GM12872 (cell line): ENCODE data around the gene RGS6.

Experiments
- TF ChIP-seq, protein P1 (sequence below): IDR thresholded peaks from 3 replicates; pipeline ENCODE4 v1.5.1; 2011; ENCODE audit warnings: low read depth, mild to moderate bottlenecking, low read length, moderate library complexity; ENCODE audit not compliant: insufficient read depth

Gene RGS6

DNA sequence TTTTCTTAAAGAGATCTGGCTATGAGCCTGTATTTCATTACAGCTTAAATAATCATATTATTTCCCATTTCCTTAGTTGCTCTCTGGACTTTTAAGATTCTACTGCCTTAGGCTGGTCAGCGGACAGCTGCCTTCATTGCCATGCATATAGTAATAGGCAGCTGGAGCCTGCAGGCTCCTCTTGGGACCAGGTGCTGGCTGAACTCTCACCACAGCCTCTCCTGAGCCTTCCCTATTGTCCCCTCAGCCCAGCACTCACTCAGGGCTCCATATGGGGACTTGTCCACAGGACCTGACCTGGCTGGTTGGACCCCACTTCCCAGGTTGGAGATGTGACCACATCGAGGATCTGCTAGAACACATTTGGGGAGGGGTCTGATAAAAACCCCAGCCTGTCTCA, 556.3 kb downstream of the RGS6 start:
- TF ChIP-seq, protein P1, sequence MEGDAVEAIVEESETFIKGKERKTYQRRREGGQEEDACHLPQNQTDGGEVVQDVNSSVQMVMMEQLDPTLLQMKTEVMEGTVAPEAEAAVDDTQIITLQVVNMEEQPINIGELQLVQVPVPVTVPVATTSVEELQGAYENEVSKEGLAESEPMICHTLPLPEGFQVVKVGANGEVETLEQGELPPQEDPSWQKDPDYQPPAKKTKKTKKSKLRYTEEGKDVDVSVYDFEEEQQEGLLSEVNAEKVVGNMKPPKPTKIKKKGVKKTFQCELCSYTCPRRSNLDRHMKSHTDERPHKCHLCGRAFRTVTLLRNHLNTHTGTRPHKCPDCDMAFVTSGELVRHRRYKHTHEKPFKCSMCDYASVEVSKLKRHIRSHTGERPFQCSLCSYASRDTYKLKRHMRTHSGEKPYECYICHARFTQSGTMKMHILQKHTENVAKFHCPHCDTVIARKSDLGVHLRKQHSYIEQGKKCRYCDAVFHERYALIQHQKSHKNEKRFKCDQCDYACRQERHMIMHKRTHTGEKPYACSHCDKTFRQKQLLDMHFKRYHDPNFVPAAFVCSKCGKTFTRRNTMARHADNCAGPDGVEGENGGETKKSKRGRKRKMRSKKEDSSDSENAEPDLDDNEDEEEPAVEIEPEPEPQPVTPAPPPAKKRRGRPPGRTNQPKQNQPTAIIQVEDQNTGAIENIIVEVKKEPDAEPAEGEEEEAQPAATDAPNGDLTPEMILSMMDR = no peak

DNA sequence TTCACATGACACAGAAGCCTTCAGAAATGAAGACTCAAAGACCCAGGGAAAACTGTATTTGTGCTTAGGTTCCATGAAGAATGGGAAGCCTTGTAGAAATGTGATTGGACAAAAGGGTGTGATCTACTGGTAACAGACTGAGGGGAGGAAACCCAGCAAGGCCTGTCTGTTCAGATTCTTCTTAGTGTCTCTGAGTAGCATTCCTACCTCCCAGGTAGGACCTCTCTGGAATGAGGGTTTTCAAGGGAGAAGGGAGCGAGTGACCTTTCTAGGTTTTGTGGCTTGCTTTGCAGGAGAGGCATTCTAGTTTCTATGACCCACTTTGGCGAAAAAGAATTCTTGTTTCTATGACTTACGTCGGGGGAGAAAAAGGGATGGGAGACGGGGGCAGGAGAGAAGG, 560.0 kb downstream of the RGS6 start:
- TF ChIP-seq, protein P1 = no peak

DNA sequence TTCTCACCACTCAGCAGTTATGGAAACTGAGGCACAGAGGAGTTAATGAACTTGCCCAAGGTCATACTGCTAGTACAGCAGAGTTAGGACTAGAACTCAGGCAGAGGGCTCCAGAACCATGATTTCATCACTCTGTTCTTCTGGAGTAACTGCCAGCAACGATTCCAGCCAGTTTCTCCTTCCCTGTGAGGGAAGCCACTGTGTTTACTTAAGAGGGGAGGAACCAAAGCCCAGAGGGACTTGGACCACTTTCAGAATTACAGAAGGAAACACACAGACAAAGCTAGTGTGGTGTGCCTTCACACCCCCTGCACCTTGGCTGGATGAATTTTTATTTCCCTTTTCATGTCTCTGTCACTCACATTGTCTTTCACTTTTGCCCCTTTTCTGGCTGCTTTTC, 563.4 kb downstream of the RGS6 start:
- TF ChIP-seq, protein P1 = no peak

DNA sequence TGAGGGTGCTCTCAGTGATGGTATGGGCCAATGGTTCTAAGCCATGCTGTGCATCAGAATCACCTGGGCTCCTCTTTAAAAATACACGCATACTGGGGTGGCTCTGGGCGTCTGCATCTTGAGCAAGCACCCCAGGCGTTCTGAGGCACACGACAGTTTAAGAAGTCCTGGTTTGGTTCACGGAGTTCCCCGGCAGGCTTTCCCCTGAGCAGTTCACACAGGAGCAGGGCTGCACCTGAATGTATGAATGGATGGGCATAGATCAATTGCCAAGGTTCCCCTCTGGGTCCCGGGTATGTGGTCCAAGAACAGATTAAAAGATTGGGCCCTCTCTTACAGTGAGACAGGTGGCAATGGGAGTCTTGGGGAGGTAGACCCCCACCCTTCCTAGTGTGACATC, 566.4 kb downstream of the RGS6 start:
- TF ChIP-seq, protein P1 = no peak

DNA sequence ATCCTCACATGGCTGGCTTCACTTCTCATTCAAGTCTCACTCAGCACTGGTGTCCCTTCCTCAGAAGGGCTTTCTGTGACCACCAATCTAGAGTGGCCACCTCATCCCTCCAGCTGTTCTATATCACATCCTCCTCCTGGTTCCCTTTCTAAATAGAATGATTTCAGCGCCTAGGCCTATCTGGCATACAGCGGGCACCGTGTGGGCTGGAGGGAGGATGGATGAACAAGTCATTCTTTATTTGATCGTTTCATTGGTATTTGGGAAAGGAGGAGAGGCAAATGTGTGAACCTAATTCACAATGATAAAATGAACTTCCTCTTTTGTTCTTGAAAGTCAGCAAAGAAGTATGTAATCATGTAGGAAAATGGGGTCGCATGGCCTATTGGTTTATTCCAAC, 567.5 kb downstream of the RGS6 start:
- TF ChIP-seq, protein P1 = no peak

DNA sequence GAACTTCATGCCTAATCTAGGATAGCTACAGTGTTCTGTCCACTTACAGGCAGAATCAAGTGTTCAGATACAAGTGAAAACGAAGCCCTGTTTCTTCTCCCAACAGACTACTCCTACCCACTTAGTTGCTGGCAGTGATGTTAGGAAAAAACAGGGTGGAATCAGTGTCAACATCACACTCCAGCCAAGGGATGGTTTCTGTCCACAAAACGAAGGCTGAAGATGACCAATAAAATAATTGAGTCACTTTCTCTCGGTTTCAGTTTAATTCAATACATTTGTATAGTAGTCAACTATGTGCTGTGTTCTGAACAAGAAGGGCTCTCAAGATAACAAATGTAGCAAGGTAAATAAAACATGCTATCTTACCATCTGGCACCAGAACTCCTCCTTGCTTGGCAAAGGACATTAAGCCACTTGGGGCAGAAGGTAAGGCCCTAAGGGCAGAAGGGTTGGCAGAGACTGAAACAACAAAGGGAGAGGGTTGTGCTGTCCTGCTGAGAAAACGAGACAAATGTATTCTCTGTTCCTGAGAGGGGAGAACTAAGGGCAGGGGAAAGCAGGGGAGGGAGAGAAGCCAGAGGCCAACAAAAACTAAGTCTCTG, 568.1 kb downstream of the RGS6 start:
- TF ChIP-seq, protein P1 = no peak

DNA sequence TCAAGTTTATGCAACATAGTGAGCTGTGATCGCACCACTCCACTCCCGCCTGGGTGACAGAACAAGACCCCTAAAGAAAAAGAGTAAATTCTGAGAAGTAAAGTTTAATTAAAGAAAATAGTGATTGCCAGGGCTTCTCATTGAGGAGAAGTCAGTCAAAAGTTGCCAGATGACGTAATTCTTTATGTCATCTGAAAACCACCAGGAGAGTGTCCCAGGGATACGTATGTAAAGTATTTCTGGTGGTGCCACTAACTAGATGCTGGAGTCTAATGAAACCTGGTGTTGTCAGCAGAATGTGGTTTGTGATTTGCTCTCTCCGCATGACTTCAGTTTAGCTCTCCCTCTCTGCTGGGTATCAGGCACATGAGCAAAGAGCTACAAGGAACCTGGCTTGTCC, 569.2 kb downstream of the RGS6 start:
- TF ChIP-seq, protein P1 = no peak

DNA sequence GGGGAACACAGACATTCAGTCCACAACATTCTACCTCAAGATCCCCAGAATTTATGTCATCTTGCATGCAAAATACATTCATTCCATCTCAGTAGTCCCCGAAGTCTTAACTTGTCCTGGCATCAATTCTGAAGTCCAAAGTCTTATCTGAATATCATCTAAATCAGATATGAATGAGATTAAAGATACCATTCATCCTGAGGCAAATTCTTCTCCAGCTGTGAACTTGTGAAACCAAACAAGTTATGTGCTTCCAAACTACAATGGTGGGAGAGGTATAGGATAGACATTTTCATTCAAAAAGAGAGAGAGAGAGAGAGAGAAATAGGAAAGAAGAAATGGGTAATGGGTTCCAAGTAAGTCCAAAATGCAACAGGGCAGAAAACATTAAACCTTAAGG, 571.0 kb downstream of the RGS6 start:
- TF ChIP-seq, protein P1 = no peak
